ENCODE measurements around the gene RTEL1.

DNA sequence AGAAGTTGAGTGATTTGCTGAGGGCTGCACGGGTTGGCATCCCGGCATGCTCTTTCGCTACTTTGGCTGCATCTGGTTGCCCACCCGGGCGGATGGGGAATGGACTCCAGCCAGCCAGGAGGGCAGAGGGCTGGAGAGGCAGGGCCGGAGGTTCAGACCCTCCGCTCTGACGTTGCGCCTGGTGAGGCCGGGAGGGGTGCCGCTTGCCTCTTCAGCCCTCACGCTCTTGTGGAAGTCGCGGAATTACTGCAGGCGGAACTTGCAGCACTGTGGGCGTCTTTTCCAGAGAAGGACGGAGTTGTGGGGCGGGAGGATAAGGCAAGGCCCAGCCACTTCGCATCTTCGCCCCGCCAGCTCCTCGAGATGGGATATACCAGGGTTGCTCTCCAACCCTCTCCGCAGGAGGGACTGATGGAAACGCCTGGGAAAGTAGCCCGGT, 656 bp downstream of the RTEL1 start:
- TF ChIP-seq EZH2 (optimal IDR thresholded peaks at IDR 0.05; ENCODE audit: low read depth, low read length) (no peak), EZH2phosphoT487 (IDR thresholded peaks at IDR 0.05; ENCODE audit: low read length) (no peak)
- TF ChIP-seq, protein P1, sequence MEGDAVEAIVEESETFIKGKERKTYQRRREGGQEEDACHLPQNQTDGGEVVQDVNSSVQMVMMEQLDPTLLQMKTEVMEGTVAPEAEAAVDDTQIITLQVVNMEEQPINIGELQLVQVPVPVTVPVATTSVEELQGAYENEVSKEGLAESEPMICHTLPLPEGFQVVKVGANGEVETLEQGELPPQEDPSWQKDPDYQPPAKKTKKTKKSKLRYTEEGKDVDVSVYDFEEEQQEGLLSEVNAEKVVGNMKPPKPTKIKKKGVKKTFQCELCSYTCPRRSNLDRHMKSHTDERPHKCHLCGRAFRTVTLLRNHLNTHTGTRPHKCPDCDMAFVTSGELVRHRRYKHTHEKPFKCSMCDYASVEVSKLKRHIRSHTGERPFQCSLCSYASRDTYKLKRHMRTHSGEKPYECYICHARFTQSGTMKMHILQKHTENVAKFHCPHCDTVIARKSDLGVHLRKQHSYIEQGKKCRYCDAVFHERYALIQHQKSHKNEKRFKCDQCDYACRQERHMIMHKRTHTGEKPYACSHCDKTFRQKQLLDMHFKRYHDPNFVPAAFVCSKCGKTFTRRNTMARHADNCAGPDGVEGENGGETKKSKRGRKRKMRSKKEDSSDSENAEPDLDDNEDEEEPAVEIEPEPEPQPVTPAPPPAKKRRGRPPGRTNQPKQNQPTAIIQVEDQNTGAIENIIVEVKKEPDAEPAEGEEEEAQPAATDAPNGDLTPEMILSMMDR (IDR thresholded peaks at IDR 0.05; ENCODE audit: low read length): no peak

Measured in MM.1S (cell line).